ENCODE data around the gene RASGRP2. TPM values are rescaled to one million over a fixed set of nuclear protein-coding genes. Genes with fewer than 3 reads are reported as not detected.

The RASGRP2 gene
- total RNA-seq, 1 experiment from 2014 or later: 26.9 TPM

DNA sequence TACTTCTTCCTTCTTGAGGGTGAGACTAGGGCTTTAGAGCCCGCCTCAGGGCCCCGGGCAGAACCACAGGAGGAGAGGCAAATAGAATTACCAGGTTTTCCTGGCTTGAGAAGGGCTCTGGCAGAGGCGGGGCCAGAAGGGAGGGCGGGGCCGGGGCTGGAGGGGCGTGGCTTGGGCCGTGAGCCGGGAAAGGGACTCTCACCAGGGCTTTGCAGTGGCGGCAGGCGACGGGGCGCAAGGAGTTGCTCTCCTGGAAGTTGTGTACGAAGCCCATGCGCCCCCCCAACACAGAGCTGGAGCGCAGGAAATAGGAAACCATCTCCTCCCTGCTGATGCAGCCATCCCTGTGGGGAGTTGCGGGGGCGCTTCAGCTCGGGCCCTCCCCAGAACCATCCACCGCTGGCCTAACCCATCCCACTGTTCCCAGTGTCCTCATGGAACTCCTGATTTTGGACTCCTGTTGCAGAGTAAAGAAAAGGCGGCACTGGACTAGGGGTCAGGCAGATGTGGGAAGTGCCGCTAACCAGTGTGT lies 14.0 kb downstream of the RASGRP2 start:
- H3K9me3 Mint-ChIP-seq: no peaks in the 10 kb centered on the region
- H3K4me3 Mint-ChIP-seq: peak overlapping the region; percentile 36 to 68; a peak in 4 of 5 replicates
- TF ChIP-seq, protein P1, sequence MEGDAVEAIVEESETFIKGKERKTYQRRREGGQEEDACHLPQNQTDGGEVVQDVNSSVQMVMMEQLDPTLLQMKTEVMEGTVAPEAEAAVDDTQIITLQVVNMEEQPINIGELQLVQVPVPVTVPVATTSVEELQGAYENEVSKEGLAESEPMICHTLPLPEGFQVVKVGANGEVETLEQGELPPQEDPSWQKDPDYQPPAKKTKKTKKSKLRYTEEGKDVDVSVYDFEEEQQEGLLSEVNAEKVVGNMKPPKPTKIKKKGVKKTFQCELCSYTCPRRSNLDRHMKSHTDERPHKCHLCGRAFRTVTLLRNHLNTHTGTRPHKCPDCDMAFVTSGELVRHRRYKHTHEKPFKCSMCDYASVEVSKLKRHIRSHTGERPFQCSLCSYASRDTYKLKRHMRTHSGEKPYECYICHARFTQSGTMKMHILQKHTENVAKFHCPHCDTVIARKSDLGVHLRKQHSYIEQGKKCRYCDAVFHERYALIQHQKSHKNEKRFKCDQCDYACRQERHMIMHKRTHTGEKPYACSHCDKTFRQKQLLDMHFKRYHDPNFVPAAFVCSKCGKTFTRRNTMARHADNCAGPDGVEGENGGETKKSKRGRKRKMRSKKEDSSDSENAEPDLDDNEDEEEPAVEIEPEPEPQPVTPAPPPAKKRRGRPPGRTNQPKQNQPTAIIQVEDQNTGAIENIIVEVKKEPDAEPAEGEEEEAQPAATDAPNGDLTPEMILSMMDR (conservative IDR thresholded peaks at IDR 0.05): no peak

More for the DNA sequence above, 14.0 kb downstream of the RASGRP2 start:
- no peaks in the 10 kb centered on the region for H3K79me2 ChIP-seq (ENCODE audit: insufficient read depth, low read length)
- H2BK20ac ChIP-seq (ENCODE audit: low read depth, low read length, poor library complexity, severe bottlenecking): no peak overlapping the region
- no peak overlapping the region for H3K23ac ChIP-seq (ENCODE audit: insufficient read length, low read depth, low read length)
- H3K23me2 ChIP-seq (ENCODE audit: insufficient read length, low read depth, low read length, poor library complexity, severe bottlenecking): no peaks in the 10 kb centered on the region
- no peaks in the 10 kb centered on the region for H4K20me1 ChIP-seq (ENCODE audit: control insufficient read depth, insufficient read depth, insufficient read length)
- H4K8ac ChIP-seq (replicated peaks; ENCODE audit: insufficient read length, low read depth, low read length): no peak overlapping the region
- H3K4me1 ChIP-seq (ENCODE audit: insufficient read depth, low read length): peaks cover 10% of the 10 kb centered on the region
- whole genome bisulfite sequencing (ENCODE audit: extremely low coverage, insufficient read length, low lambda C conversion rate): no CpG with 5 or more reads among the region's 21 CpGs
- H2BK120ac ChIP-seq (ENCODE audit: low read depth, low read length, poor library complexity, severe bottlenecking): no peak overlapping the region
- Mint-ChIP-seq H3K27ac (peak overlapping the region in 2 of 3 experiments; percentile 15 to 82; a peak in 4 of 7 replicates), H3K36me3 (ENCODE audit: insufficient read depth in 1 of 3, low read depth in 3 of 3) (peaks cover 8 to 12% (median 9%) of the 10 kb centered on the region in 3 experiments; a peak in 6 of 7 replicates), H3K4me1 (peaks cover 34 to 48% of the 10 kb centered on the region in 2 experiments), H3K27me3 (ENCODE audit: low read depth) (peaks cover 17% of the 10 kb centered on the region)
- H2AFZ ChIP-seq (ENCODE audit: low read length): no peak overlapping the region
- H3T11ph ChIP-seq (ENCODE audit: low read length): no peak overlapping the region
- no peaks in the 10 kb centered on the region for H3K9me3 ChIP-seq (ENCODE audit: control insufficient read depth, low read depth, low read length)
- H3K79me1 ChIP-seq (ENCODE audit: insufficient read depth, low read depth, low read length, poor library complexity, severe bottlenecking): no peaks in the 10 kb centered on the region
- H2BK15ac ChIP-seq (ENCODE audit: low read depth, low read length): no peak overlapping the region
- H3K18ac ChIP-seq (ENCODE audit: insufficient read length, low read depth, low read length): no peak overlapping the region
- H4K91ac ChIP-seq (ENCODE audit: insufficient read length, low read depth, low read length): no peak overlapping the region
- H3K14ac ChIP-seq (ENCODE audit: insufficient read depth, low read length): no peak overlapping the region; the same call in 1 of the 2 replicates
- DNase-seq: peak; percentile 96
- no peak overlapping the region for H2BK12ac ChIP-seq (ENCODE audit: insufficient read length, low read depth, low read length)
- no peak overlapping the region for H2AK5ac ChIP-seq (ENCODE audit: insufficient read length, low read length)
- H3K27ac ChIP-seq (ENCODE audit: insufficient read length, low read depth, low read length): no peak overlapping the region
- H2BK5ac ChIP-seq (ENCODE audit: insufficient read length, low read length): no peak overlapping the region
- H3K9ac ChIP-seq (ENCODE audit: extremely low read depth, insufficient read length, low read length): no peak overlapping the region
- H4K5ac ChIP-seq (ENCODE audit: insufficient read length, low read depth, low read length): no peak overlapping the region
- H3K27me3 ChIP-seq (ENCODE audit: insufficient read depth, low read length): no peaks in the 10 kb centered on the region
- peak overlapping the region; percentile 47 for H3K4me2 ChIP-seq (ENCODE audit: insufficient read depth, insufficient read length, low read length)
- no peak overlapping the region for H3K4ac ChIP-seq (ENCODE audit: low read depth, low read length)
- H3K56ac ChIP-seq (ENCODE audit: insufficient read length, low read depth, low read length): no peak overlapping the region
